Right ventricle myocardium superior (tissue), 1 donor: ENCODE data around the gene CCDC92. TPM values are rescaled to one million over a fixed set of nuclear protein-coding genes. Genes with fewer than 3 reads are reported as not detected.
"Not testable (repeated sequence)": the region's sequence is repeated elsewhere in the genome, so short reads cannot be mapped to it uniquely, and the experiment has no call there.

Source experiments
- ATAC-seq: fragments of 200-7000 bp; cut with Tn5 transposase; one replicate; pipeline ENCODE4 v1.9.1; 2020; ENCODE audit warnings: mild to moderate bottlenecking; ENCODE audit not compliant: poor library complexity
- DNase-seq: peaks from one replicate; pipeline ENCODE4 v3.0.0-alpha.2; 2020
- intact Hi-C: fragments of 100-400 bp; cut with DNase I; formaldehyde crosslinking; loops from one replicate; pipeline ENCODE4 v1.11.2; 2022
- total RNA-seq: library from RNA; stranded (reverse); fragmentation: NEBNext Ultra II Directional; extraction: Animal tissue kit (Norgen Biotek cat#: 25700); gene quantifications from one replicate; pipeline ENCODE4 v1.2.1, GENCODE V29; 2021
- donor health status: DM: no; HTN: yes; CAD: no; lungs with severe emphysema.

The CCDC92 gene
- total RNA-seq, 1 donor from 2014 or later = 54.0 TPM

- DNase-seq (no peak), ATAC-seq (no peak)
- intact Hi-C loops = no loop called here
Observed at GRCh38 chr12:123928274-123928865, 44.3 kb downstream of the CCDC92 start.

GRCh38 chr12:123924539-123924938, 48.1 kb downstream of the CCDC92 start:
- ATAC-seq (no peak), DNase-seq (no peak)
- intact Hi-C loops = no loop called here

- DNase-seq = no peak
- intact Hi-C loops = no loop called here
- no peak for ATAC-seq
Observed at GRCh38 chr12:123923927-123924326, 48.7 kb downstream of the CCDC92 start.

- ATAC-seq (no peak), DNase-seq (no peak)
- intact Hi-C loops = no loop called here
Observed at GRCh38 chr12:123923038-123923437, 49.6 kb downstream of the CCDC92 start.

GRCh38 chr12:123919980-123920360, 52.7 kb downstream of the CCDC92 start:
- intact Hi-C loops = no loop called here
- ATAC-seq (no peak), DNase-seq (no peak)

- intact Hi-C loops = no loop called here
- no peak for ATAC-seq
- no peak for DNase-seq
Observed at GRCh38 chr12:123917337-123917850, 55.2 kb downstream of the CCDC92 start.

- DNase-seq (no peak), ATAC-seq (no peak)
- intact Hi-C loops = no loop called here
Observed at GRCh38 chr12:123916729-123917128, 55.9 kb downstream of the CCDC92 start.

- intact Hi-C loops = no loop called here
- no peak for ATAC-seq
- no peak for DNase-seq
Observed at GRCh38 chr12:123914726-123915333, 57.8 kb downstream of the CCDC92 start.

GRCh38 chr12:123912415-123913380, 59.9 kb downstream of the CCDC92 start:
- intact Hi-C loops = no loop called here
- ATAC-seq (no peak), DNase-seq (no peak)

- ATAC-seq, intact Hi-C loops, DNase-seq: not testable (repeated sequence)
Observed at GRCh38 chr12:123911672-123912409, 60.8 kb downstream of the CCDC92 start.

GRCh38 chr12:123910761-123911193, 61.9 kb downstream of the CCDC92 start:
- DNase-seq (no peak), ATAC-seq (no peak)
- intact Hi-C loops = no loop called here

- ATAC-seq = no peak
- no peak for DNase-seq
- intact Hi-C loops = no loop called here
Observed at GRCh38 chr12:123910057-123910456, 62.6 kb downstream of the CCDC92 start.

- intact Hi-C loops = loop anchor here (5.0 kb wide), 1 partner anchor 73 kb away; no protein-coding TSS in a partner anchor
- DNase-seq = no peak
- ATAC-seq = no peak
Observed at GRCh38 chr12:123908884-123909725, 63.5 kb downstream of the CCDC92 start.

GRCh38 chr12:123907726-123908476, 64.7 kb downstream of the CCDC92 start:
- DNase-seq (no peak), ATAC-seq (peak; percentile 38)
- intact Hi-C loops = loop anchor here (5.0 kb wide), 1 partner anchor 74 kb away; no protein-coding TSS in a partner anchor

- DNase-seq (no peak), ATAC-seq (no peak)
- intact Hi-C loops = loop anchor here (5.0 kb wide), 1 partner anchor 75 kb away; no protein-coding TSS in a partner anchor
Observed at GRCh38 chr12:123906711-123907420, 65.8 kb downstream of the CCDC92 start.

GRCh38 chr12:123905319-123905925, 67.2 kb downstream of the CCDC92 start:
- intact Hi-C loops = loop anchor here (5.0 kb wide), 1 partner anchor 77 kb away; no protein-coding TSS in a partner anchor
- DNase-seq (no peak), ATAC-seq (peak; percentile 42)
